Mucosa of rectum (tissue), 2 donors: Measurements from ENCODE around the gene KLHL7.
"Not testable (repeated sequence)": the region's sequence is repeated elsewhere in the genome, so short reads cannot be mapped to it uniquely, and the experiment has no call there.

ENCODE experiments used
- H3K27ac ChIP-seq, 2 donors: one replicate each; pipeline ENCODE4 v1.7.0; 2013; ENCODE audit warnings: inconsistent platforms in 2 of 2, low read depth in 2 of 2, low read length in 2 of 2
- H3K27me3 ChIP-seq, 2 donors: one replicate each; pipeline ENCODE4 v1.7.0; 2013; ENCODE audit warnings: low read length in 2 of 2; ENCODE audit not compliant: control insufficient read depth in 2 of 2, insufficient read depth in 2 of 2
- H3K36me3 ChIP-seq, 2 donors: one replicate each; pipeline ENCODE4 v1.7.0; 2013; ENCODE audit warnings: low read length in 2 of 2; ENCODE audit not compliant: control insufficient read depth in 2 of 2, insufficient read depth in 2 of 2
- H3K4me1 ChIP-seq, 2 donors: one replicate each; pipeline ENCODE4 v1.7.0; 2013; ENCODE audit warnings: low read length in 2 of 2, mild to moderate bottlenecking in 1 of 2; ENCODE audit not compliant: control insufficient read depth in 2 of 2, insufficient read depth in 2 of 2
- H3K4me3 ChIP-seq, 2 donors: one replicate each; pipeline ENCODE4 v1.7.0; 2013; ENCODE audit warnings: low read length in 2 of 2
- H3K9ac ChIP-seq, 2 donors: one replicate each; pipeline ENCODE4 v1.7.0; 2013; ENCODE audit warnings: low read length in 2 of 2, low read depth in 1 of 2, mild to moderate bottlenecking in 1 of 2
- H3K9me3 ChIP-seq, 2 donors: one replicate each; pipeline ENCODE4 v1.7.0; 2013; ENCODE audit warnings: low read length in 2 of 2; ENCODE audit not compliant: control insufficient read depth in 2 of 2
- donor health status: healthy.
- donor health status: Normal muscosa, but diverticular disease.

The KLHL7 gene

GRCh38 chr7:23193650-23194227 is 88.2 kb downstream of the KLHL7 start:
- not testable (repeated sequence) for H3K27ac ChIP-seq, H3K4me3 ChIP-seq, H3K9ac ChIP-seq, H3K4me1 ChIP-seq, H3K9me3 ChIP-seq, H3K27me3 ChIP-seq
- peaks cover 17 to 23% of the 10 kb centered on the region in 2 donors for H3K36me3 ChIP-seq

GRCh38 chr7:23196306-23196705 is 90.7 kb downstream of the KLHL7 start:
- no peaks in the 10 kb centered on the region for H3K27me3 ChIP-seq
- H3K36me3 ChIP-seq = peaks cover 26 to 33% of the 10 kb centered on the region in 2 donors
- H3K27ac ChIP-seq = no peak overlapping the region
- H3K4me1 ChIP-seq = no peaks in the 10 kb centered on the region
- no peak overlapping the region for H3K9ac ChIP-seq
- no peak overlapping the region for H3K4me3 ChIP-seq
- H3K9me3 ChIP-seq = no peaks in the 10 kb centered on the region

- peaks cover 20 to 30% of the 10 kb centered on the region in 2 donors for H3K36me3 ChIP-seq
- H3K27ac ChIP-seq = not testable (repeated sequence)
Observed at GRCh38 chr7:23197745-23198144, 92.2 kb downstream of the KLHL7 start.

GRCh38 chr7:23200331-23200730 is 94.7 kb downstream of the KLHL7 start:
- H3K27ac ChIP-seq = no peak overlapping the region
- peaks cover 20 to 26% of the 10 kb centered on the region in 2 donors for H3K36me3 ChIP-seq

More at GRCh38 chr7:23197745-23198144, 92.2 kb downstream of the KLHL7 start:
- not testable (repeated sequence) for H3K4me1 ChIP-seq, H3K27me3 ChIP-seq, H3K9ac ChIP-seq, H3K4me3 ChIP-seq, H3K9me3 ChIP-seq

GRCh38 chr7:23204241-23204640 is 98.7 kb downstream of the KLHL7 start:
- H3K9ac ChIP-seq = no peak overlapping the region
- no peak overlapping the region for H3K27ac ChIP-seq
- no peaks in the 10 kb centered on the region for H3K9me3 ChIP-seq
- peaks cover 17 to 18% of the 10 kb centered on the region in 2 donors for H3K36me3 ChIP-seq
- no peak overlapping the region for H3K4me3 ChIP-seq
- peaks cover 0 to 3% of the 10 kb centered on the region in 2 donors for H3K4me1 ChIP-seq
- no peaks in the 10 kb centered on the region for H3K27me3 ChIP-seq

More at GRCh38 chr7:23200331-23200730, 94.7 kb downstream of the KLHL7 start:
- no peaks in the 10 kb centered on the region for H3K27me3 ChIP-seq
- no peak overlapping the region for H3K4me3 ChIP-seq
- H3K9me3 ChIP-seq = no peaks in the 10 kb centered on the region
- H3K9ac ChIP-seq = no peak overlapping the region
- no peaks in the 10 kb centered on the region for H3K4me1 ChIP-seq

- Histone ChIP-seq H3K27ac (no peak overlapping the region), H3K4me3 (no peak overlapping the region), H3K9ac (no peak overlapping the region), H3K9me3 (no peaks in the 10 kb centered on the region), H3K27me3 (no peaks in the 10 kb centered on the region), H3K4me1 (peaks cover 0 to 3% of the 10 kb centered on the region in 2 donors), H3K36me3 (peaks cover 4 to 5% of the 10 kb centered on the region in 2 donors)
Observed at GRCh38 chr7:23205577-23205908, 100.0 kb downstream of the KLHL7 start.

- H3K4me1 ChIP-seq = peaks cover 0 to 3% of the 10 kb centered on the region in 2 donors
- H3K9me3 ChIP-seq = no peaks in the 10 kb centered on the region
- peaks cover 2 to 3% of the 10 kb centered on the region in 2 donors for H3K36me3 ChIP-seq
- H3K27me3 ChIP-seq = no peaks in the 10 kb centered on the region
- no peak overlapping the region for H3K4me3 ChIP-seq
- H3K27ac ChIP-seq = no peak overlapping the region
- no peak overlapping the region for H3K9ac ChIP-seq
Observed at GRCh38 chr7:23205909-23206767, 100.6 kb downstream of the KLHL7 start.

GRCh38 chr7:23207021-23207420 is 101.4 kb downstream of the KLHL7 start:
- H3K9me3 ChIP-seq = no peaks in the 10 kb centered on the region
- peaks cover 0 to 3% of the 10 kb centered on the region in 2 donors for H3K36me3 ChIP-seq
- H3K4me3 ChIP-seq = no peak overlapping the region
- peaks cover 0 to 6% of the 10 kb centered on the region in 2 donors for H3K4me1 ChIP-seq
- H3K27ac ChIP-seq = no peak overlapping the region
- H3K9ac ChIP-seq = no peak overlapping the region
- no peaks in the 10 kb centered on the region for H3K27me3 ChIP-seq

- Histone ChIP-seq H3K36me3 (peaks cover 0 to 3% of the 10 kb centered on the region in 2 donors), H3K9ac (no peak overlapping the region), H3K27me3 (no peaks in the 10 kb centered on the region), H3K4me3 (no peak overlapping the region), H3K4me1 (peaks cover 4 to 8% of the 10 kb centered on the region in 2 donors), H3K27ac (no peak overlapping the region), H3K9me3 (no peaks in the 10 kb centered on the region)
Observed at GRCh38 chr7:23207884-23208283, 102.3 kb downstream of the KLHL7 start.

GRCh38 chr7:23208316-23208715 is 102.7 kb downstream of the KLHL7 start:
- H3K9ac ChIP-seq = no peak overlapping the region
- no peak overlapping the region for H3K27ac ChIP-seq
- peaks cover 4 to 8% of the 10 kb centered on the region in 2 donors for H3K4me1 ChIP-seq
- no peaks in the 10 kb centered on the region for H3K9me3 ChIP-seq
- H3K36me3 ChIP-seq = no peaks in the 10 kb centered on the region
- no peaks in the 10 kb centered on the region for H3K27me3 ChIP-seq
- no peak overlapping the region for H3K4me3 ChIP-seq
